NCI-H2029 treated with DMSO at 0.1 percent for 48 hours (cell line): Measurements from ENCODE around the gene CPNE2.
"Not testable (repeated sequence)": the region's sequence is repeated elsewhere in the genome, so short reads cannot be mapped to it uniquely, and the experiment has no call there.

Experiments used
- DNase-seq: peaks from one replicate; lab custom pipeline; 2025; lab: John Stamatoyannopoulos, UW

Gene CPNE2

DNA sequence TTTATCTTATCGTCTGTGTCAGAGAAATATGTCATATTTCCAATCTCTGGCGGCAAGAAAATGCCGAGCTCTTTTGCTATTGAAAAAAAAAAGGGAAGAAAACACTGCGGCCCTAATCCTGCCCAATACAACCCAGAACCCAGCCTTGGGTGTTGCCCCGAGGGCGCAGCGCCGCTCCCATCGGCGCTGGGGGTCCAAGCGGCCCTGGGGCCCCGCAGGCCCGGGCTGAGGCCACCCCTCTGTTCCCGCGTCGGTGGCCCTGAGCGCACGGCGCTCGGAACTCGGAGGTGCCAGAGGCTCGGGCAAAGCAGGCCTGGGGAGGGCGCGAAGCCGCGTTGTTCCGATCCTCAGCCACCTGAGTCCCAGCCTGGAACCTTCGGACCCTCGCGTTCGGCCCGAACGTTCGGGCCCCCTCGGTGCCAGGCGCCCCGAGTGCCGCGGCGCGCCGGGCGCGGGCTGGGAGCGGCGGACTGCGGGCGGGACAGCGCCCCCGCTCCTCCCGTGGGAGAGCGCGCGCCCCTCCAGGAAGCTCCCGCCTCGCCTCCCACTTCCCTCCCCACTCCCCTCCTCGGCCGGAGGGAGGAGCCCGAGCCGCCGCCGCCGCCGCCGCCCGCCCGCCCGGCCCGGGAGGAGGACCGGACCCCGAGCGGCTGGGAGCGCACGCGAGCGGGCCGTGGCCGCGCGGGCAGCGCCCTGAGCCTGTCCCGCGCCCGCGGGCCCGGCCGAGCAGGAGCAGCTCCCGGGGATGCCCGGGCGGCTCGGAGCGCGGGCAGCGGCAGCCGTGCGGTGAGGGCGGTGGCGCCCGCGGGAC is at the start of gene CPNE2:
Gene CPNE2 (plus strand): TSS at position 609 of the 811 bp plus-strand sequence. CDS start 18,160 bp downstream, outside the sequence.
- no peak for DNase-seq

DNA sequence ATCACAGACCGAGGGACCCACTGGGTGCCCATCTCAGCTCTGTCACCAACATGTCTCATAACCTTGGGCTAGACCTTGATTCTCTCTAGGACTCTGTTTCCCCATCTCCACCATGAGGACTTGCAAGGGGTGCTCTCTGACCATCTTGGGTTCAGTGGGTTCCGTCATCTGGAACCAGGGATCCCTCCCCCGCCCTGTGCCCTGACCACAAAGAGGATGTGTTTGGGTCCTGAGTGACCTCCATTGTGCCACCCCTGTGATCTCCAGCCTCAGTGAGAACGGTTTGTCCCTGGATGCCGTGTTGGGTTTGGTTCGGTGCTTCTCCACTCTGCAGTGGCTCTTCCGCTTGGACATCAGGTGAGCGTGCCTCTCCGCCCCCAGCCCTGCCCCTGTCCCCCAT is 49.1 kb upstream of the CPNE2 start:
- no peak for DNase-seq

DNA sequence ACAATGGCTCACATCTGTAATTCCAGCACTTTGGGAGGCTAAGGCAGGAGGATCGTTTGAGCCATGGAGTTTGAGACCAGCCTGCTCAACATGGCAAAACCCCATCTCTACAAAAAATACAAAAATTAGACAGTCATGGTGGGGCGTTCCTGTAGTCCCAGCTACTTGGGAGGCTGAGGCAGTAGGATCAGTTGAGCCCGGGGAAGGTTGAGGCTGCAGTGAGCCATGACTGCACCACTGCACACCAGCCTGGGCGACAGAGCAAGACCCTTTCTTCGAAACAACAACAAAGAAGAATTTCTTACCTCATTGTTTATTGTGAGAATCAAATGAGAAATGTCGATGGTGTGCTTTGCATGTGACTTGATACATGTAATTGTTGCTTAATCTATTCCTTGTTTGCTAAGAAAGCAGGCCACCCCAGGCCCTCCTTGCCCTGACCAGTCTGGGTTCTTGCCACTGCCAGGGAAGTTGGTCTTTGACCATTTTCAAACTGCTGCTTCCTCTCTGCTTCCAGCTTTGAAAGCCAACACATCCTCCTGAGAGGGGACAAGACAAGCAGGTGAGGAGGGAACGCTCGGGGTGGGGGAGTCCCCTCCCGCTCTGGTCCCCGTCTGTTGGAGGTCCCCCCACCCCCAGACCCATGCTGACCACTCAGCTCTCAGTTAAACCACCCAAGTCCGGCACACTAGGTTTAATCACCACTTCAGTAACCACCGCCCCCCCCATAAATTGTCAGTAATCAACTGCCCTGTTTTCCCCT is 47.3 kb upstream of the CPNE2 start:
- no peak for DNase-seq

DNA sequence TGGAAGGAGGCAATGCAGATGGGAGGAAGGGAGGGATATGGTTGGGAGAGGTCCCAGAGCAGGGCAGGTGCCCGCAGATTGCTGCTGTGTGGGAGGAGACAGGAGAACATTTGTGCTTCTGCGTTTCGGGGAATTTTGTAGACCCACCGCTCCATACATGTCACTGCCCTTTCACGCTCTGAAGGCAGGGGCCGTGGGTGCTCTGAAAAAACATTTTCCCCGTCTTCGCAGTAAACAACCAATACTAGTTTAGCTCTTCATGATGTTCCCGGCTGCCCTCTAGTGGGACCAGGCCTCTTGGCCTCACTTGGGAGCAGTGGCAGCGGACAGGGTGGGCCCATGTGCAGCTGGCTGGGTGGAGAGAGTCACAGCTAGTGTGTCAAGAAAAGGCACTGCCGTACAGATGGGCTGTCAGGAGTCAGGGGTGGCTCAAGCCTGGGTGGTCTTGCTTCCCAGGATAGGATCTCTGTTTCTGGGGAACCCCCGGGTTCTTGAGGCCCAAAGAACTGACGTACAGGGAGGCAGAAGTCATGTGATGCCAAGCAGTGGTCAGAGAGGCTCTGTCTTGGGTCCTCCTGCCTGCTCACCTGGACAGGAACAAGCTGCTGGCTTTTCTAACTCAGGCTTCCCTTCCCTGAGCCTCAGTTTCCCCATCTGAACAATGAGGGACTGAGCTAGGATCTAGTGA is 46.5 kb upstream of the CPNE2 start:
- no peak for DNase-seq

DNA sequence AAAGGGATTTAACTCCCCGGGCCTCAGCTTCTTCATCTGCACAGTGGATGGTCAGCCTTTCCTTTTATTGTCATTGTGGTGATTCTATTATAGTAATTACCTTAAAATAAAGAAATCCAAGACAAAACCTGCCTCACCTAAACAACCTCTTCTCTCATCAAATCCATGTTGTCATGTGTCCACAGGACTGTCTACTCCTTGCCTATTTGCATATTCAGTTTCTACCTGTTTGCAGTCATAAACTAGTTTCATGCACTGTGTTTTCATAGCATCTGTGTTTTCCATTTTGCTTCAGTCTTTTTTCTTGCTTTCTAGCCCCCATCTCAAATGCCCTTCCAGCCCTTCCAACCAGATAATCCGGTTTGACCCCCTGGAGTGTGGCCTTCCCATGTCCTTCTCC is 44.3 kb upstream of the CPNE2 start:
- DNase-seq: no peak

DNA sequence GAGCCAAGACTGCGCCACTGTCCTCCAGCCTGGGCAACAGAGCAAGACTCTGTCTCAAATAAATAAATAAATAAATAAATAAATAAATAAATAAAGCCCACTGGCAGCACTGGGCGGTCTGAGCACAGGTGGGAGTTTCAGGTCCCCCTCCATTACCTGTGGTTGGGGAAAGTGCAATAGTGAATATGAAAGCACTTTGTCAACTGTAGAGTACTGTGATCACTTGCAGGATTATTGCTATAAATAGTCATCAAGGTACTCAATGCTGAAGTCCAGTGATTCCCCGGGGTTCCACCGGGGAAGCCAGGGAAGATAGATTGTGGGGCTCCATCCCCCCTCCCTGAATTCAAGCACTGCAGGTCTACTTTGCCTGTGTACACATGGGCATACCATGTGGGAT is 42.7 kb upstream of the CPNE2 start:
- no peak for DNase-seq

DNA sequence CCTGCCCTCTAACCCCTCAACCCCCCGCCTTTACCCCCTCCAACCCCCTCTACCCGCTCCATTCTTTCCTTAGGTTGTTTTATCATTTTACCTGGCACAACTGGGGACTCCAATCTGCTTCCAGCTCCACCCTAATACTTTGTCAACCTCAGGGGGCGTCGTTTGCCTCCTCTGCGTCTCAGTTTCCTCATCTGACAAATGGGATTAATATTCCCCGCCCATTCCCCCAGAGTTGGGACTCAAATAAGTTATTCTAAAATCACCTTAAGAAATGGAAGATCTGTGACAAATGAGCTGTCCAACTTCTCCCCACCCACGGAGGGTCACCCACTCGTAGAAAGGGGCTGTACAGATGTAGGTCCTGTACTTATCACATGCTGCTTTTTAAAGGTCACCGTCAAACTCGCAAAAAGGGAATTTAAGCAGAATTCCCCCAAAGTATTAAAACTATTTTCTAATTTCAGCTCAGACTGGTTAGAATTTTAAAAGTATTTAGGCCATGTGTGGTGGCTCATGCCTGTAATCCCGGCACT is 40.6 kb upstream of the CPNE2 start:
- no peak for DNase-seq

DNA sequence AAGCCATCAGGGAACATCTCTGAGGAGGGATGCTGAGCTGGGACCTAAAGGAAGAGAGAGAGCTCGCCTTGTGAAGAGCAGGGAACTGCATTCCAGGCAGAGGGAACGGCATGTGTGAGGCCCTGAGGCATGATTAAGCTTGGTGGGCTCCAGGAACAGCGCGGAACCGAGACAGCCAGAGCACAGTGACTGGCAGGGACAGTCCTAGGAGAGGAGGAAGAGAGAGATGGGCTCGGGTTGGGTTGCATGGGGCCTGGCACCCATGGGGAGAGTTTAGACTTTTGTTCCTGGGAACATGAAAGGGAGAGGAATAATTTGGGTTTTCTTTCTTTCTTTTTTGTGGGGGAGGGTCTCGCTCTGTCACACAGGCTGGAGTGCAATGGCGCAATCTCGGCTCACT is 39.2 kb upstream of the CPNE2 start:
- no peak for DNase-seq

DNA sequence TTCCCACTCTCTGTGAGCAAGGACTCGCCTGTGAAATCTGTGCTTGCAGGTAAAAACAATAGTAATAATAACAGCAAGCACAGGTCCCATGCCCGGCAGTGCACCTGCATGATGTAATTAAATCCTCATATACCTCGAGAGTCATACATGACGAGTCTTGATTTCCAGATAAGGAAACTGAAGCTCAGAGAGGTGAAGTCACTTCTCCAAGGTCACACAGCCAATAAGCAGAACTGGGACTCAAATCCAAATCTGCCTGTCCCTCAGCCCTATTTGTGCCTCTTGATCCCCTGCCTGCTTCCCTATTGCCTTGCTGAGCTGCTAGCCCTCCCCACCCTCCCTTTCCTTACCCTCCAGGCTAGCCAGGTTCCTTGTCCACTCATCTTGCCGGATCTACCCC is 38.0 kb upstream of the CPNE2 start:
- DNase-seq: no peak

DNA sequence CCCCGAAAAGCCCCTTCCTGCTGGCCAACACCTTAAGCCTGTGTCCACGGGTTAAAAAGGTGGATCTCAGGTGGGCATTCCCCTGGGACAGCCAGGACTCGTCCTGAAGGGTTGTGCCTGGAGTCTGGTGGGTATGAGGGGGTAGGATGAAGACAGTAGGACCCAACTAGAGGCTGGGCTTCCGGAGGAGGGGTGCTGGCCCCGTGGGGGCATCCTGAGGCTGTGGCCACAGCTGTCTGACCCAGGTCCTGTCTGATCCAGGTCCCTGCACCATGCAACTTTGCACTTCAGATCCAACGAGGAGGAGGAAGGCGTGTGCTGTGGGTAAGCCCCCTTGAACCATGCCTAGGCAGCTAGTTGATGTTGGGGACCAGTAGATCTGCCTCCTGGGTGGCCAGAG is 37.6 kb upstream of the CPNE2 start:
- no peak for DNase-seq

DNA sequence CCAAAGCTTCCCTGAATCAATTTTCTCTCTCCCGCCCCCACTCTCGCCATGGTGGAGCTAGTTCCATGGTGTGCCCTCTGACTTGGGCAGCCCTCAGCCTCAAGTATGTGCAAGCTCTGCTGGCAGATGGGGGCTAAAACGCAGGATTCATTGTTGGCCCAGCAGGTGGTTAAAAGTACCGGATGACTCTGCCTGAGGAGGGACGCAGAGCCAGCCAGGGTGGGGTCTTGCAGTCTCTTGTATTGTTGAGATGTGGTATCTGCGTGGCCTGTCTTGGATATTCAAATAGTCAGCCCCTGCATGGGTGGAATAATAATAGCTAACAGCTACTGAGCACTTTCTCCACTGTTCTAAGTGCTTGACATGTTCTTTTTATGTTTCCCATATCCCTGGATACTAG is 36.7 kb upstream of the CPNE2 start:
- DNase-seq: no peak

DNA sequence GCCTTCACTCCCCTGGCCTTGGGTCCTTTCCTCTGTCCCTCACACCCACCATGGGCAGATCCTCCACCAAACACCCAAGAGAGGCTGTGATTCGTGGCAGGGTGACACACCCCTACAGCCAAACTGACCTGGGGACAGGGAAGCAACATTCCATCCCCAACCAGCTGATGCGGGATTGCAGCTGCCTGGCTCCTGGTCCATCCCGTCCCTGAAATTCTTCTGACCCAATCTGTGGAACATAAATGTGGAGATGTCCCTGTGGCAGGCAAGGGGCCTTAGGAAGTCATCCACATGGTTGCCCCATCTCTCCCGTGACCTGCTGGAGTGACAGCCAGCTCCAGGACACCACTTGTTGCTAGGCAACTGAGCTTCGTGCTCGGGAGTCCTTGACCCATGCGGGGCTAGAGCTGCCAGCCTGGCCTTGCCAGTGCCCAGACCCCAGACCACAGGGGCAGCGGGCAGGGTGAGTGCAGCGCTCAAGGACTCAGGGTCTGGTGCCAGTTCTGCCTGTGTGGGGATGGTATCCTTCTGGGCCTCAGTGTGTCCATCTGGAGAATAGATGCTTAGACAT is 34.0 kb upstream of the CPNE2 start:
- DNase-seq: no peak

DNA sequence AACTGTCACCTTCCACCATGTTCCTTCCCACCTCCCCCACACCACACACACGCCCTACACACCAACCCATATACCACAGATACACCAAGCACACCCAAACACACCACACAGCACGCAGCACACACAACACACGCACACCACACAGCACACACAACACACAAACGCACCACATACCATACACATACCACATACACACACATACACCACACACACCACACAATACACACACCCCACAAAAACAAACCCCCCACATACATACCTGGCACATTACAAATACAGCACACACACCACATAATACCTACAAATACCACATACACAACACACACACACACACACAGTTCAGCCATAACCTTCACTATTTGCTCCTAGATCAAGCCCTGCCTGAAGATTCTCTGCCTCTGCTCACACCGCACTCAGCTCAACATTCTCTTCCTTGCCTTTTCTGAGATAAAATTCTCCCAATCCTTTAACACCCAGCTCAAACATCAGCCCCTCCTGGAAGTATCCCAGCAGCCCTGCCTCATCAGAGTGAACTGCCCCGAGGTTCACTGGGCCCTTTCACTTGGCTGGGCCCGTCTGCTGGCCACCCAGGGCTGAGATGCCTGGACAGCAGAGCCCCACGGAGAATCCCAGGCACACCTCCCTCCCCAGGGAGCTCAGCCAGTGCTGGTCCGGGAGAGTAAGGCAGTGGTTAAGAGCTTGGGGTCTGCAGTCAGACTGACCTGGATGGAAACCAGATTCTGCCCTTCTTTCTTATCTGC is 31.9 kb upstream of the CPNE2 start:
- no peak for DNase-seq

DNA sequence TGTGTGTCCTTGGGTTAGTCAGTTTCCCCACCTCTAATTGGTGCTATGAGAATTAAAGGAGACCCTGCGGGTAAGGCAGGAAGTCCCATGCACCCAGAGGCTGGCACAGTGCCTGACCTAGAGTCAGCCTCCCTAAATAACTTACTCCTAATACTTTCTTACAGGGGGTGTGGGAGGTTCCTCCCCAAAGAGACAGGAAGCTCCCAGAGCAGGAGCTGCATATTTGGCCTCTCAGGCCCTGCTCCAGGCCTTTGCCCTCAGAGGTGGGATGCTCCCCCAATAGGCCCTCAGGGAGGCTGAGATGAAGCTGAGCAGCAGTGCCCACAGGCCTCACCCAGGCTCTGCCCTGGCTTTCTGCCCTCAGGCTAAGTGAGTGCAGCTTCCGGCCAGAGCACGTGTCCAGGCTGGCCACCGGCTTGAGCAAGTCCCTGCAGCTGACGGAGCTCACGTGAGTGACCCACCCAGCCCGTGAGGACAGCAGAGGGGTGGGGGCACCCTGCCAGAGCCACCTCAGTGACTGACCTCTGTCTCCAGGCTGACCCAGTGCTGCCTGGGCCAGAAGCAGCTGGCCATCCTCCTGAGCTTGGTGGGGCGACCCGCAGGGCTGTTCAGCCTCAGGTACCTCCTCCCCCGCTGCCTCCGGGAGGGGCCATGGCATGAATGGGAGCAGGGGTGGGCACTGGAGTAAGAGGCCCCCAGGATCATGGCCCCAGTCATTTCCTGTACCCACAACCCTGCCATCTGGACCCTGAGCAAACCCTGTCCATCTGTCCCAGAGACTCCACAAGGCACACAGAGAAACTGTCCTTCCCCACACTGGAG is 31.1 kb upstream of the CPNE2 start:
- DNase-seq: no peak

DNA sequence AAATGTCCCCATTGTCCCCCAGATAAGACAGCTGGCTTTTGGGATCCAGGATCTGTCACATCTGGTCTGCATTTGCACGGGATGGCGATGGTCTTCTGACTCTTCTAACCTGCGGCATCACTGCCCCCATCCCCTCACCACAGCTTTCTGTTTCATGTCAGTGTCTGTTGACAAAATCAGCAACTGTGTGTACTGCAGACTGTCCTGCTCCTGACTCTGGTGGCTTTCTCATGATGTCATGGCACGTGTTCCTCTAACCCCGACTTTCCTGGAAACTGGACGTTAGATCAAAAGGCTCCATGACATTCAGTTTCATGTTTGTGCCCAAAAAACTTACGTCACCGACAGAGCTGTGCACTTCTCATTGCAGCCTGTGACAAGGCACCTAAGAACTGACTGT is 30.1 kb upstream of the CPNE2 start:
- no peak for DNase-seq

DNA sequence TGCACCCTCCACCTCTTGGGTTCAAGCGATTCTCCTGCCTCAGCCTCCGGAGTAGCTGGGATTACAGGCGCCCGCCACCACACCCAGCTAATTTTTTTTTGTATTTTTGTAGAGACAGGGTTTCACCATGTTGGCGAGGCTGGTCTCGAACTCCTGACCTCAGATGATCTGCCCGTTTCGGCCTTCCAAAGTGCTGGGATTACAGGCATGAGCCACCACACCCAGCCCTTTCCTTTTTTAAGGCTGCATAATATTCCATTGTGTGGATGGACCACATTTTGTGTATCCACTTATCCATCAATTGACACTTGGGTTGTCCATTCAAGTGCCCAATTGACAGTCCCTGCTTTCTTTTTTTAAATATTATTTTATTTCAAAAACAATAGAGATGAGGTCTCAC is 29.2 kb upstream of the CPNE2 start:
- DNase-seq: not testable (repeated sequence)

DNA sequence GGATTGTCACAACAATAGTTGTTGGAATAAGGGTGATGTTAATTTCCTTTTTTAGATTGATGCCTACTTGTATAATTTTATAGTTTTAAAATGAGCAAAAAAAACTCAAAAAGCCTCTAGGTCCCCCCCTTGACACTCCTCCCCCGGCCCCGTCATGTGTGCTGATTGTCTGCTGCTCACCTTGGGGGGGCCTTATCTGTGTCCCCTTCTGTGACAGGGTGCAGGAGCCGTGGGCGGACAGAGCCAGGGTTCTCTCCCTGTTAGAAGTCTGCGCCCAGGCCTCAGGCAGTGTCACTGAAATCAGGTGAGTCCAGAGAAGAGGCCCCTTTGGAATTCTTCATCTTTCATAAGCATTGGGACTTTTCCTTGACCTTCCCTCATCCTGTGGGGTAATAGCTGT is 27.4 kb upstream of the CPNE2 start:
- DNase-seq: no peak

DNA sequence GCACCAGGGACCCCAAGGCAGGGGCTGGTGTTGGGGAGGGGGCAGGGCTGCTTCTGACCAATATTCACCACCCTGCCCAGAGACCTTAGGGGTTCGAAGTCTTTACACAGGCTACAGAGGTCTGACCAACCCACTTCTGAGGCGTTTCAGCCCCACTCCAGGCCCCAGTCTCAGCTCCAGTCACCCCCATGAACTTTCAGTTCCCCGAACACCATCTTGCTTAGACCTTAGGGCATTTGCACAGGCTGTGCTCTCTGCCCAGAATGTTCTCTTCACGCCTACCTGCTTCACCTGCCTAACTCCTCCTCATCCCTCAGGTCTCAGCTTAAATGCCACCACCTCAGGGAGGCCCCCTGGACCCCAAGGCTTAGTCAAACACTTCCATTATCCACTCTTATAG is 25.8 kb upstream of the CPNE2 start:
- no peak for DNase-seq

DNA sequence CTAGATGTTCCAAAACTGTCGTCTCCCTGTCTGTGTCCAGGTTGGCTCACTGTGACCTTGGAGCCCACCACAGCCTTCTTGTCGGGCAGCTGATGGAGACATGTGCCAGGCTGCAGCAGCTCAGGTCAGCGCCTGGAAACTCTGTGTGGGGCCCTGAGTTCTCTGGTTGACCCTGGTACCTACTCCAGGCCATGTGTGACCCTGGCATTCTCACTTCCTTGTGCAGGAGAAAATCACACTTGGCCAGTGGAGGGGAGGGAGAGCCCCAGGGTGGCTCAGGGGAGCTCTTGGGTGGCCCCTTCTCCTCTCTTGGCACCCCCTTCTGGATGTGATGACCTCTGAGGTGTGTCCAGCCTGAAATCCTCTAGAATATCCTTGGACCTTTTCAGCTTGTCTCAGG is 25.0 kb upstream of the CPNE2 start:
- no peak for DNase-seq

DNA sequence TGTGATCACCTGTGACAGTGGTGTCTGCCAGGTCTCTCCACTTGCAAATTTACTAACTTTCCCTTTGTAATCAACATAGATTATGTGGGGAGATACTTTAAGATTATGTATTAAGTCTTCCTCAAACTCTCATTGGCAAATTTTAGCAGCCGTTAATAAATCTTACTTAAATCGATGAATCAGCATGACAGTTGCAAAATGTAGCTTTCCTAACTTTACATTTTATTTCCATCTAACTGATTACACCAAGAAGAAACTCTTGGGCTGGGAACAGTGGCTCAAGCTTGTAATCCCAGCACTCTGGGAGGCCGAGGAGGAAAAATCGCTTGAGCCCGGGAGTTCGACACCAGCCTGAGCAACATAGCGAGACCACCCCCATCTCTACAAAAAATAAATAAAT is 23.3 kb upstream of the CPNE2 start:
- DNase-seq: no peak
